GM19452 (cell line): ENCODE data around the gene CD8B2.
"Not testable (repeated sequence)": the region's sequence is repeated elsewhere in the genome, so short reads cannot be mapped to it uniquely, and the experiment has no call there.

Source experiments
- ATAC-seq: cut with Tn5 transposase; IDR thresholded peaks from one replicate; pipeline ENCODE4 v1.9.1; 2021; ENCODE audit not compliant: unreplicated experiment

Gene CD8B2

DNA sequence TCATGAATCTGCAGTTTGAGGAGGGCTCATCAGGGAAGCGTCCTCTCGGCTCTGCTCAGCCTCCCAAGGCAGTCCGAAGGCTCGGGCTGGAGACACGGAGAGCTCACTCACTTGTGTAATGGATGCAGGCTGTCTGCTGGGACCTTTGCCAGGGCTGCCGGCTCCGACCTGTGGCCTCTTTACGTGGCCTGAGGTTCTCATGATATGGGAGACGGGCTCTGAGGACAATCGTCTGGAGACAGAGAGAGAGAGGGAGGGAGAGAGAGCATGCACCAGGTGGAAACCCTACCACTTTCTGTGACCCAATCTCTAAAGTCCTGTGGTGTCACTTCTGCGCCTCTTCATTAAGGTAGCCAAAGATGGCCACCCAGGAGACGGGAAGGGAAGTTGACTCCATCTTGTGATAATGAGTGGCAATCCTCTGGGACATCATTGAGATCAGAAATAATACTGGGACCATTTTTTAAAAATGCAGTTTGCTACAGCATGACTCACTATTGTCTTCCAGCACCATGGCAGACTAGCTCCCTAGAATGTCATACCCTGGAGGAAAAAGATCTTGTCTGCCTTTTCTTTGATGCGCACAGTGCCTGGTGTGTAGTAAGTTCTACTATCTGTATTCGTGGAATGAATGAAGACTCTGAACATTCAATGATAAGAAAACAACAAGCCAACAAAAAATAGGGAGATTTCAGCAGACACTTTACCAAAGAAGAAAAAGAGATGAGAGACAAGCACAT, 60.2 kb downstream of the CD8B2 start:
- no peak for ATAC-seq

GRCh38 chr2:106551417-106552130, 64.4 kb downstream of the CD8B2 start:
- ATAC-seq, result no peak

- no peak for ATAC-seq
Observed at GRCh38 chr2:106552921-106553320, 65.8 kb downstream of the CD8B2 start.

- no peak for ATAC-seq
Observed at GRCh38 chr2:106553321-106553720, 66.2 kb downstream of the CD8B2 start.

DNA sequence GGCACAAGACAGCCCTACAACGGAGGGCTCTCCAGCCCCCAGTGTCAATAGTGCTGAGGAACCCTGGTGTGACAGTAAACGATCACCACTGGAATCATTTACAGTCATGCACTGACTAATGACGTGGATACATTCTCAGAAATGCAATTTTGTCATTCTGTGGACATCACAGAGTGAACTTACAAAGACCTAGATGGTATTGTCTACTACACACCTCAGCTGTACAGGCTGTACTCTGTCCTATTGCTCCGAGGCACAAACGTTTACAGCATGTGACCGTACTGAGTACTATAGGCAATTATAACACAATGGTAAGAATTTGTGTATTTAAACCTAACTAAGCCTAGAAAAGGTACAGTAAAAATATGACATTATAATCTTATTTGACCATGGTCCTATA, 67.2 kb downstream of the CD8B2 start:
- no peak for ATAC-seq

- ATAC-seq, result no peak
Observed at GRCh38 chr2:106555053-106555452, 67.9 kb downstream of the CD8B2 start.

DNA sequence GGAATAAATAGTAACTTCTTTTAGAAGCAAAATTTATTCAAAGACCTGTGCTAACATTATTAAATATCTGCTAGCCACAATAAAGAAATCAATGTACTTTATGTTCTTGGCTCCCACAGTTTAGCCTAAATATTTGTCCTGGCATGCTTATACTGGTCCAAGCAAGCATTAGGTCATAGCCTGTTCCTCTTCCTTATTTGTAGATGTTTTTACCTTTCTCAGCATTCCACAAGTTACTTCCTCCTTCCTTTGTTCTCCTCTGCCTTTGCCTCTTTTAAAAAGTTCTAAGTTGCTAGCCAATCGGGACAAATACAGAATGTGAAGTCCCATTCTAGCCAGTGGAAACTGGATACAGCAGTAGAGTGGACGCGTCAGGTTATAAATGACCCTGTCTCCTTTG, 72.6 kb downstream of the CD8B2 start:
- not testable (repeated sequence) for ATAC-seq

- no peak for ATAC-seq
Observed at GRCh38 chr2:106560773-106561172, 73.6 kb downstream of the CD8B2 start.

DNA sequence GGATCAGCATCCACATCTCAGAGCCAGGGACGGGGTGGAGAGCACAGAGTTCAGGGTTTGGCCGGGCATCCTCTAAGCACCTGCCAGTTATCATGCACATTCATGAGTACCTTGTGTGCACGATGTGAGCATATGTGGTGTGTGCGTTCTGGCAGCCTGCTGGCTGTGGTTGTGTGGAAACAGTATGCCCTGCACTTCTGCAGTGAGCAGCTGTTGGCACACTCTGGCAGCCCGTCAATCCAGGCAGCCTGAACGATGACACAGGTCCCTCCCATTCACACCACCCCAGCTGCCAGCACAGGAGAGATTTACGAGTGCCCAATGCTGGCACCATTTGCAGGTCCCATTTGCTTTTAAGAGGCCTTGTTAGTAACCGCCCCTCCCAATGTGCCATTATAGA, 74.2 kb downstream of the CD8B2 start:
- ATAC-seq, result no peak

GRCh38 chr2:106561803-106562202, 74.6 kb downstream of the CD8B2 start:
- ATAC-seq, result no peak

DNA sequence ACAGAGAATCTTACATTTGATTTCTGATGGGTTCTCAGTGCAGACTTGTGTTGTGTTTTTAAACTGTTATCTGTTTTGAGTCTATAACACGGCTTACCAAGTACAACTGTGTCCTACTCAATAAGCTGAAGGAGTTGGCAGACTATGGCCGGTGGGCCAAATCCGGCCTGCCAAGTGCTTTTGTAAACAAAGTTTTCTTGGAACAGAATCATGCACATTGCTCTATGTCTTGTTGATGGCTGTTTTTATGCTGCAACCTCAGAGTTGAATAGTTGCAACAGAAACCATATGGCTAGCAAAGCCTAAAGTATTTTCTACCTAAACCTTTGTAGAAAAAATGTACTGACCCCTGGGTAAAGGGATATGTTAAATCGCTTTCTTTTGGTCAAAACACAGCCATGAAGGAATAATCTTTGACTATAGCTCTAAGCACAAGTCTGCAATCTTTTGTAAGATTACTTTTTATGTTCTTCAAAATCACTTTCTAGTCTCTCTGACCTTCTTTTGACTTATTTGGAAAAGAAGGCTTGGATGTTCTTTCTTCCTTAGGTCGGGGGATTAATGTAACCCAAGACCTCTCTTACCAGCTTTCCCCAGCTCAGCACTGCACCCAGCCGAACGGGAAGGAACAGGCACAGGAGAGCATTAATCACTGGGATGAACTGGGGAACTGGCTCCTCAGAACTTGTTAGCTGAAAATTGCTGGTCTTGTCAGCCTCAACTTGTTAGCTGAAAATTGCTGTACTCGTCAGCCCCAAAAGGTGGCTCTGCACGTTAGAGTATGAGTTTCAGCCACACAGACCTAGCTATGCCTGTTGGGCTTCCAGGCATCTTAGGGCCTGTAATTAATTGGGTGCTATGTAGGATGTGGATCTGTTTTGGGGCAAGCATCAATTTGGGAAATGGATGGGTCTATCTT, 75.4 kb downstream of the CD8B2 start:
- no peak for ATAC-seq

DNA sequence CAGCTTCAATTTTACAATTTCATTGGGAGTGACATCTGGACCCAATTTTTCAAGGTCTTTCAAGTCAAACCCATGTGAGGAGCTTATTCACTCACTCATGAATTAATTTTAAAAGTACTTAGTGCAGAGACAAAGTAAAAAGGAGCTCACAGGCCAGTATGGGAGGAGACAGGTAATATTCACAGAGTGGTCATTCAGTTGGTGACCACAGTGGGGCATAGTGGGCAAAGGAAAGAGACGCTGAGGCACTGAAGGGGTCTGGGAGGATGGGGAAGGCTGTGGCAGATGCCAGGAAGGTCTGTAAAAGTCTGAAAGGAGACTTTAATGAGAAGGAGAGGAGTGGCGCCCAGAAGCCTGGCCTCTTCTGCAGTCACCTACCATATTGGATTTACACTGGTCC, 76.0 kb downstream of the CD8B2 start:
- ATAC-seq, result no peak

- ATAC-seq, result no peak
Observed at GRCh38 chr2:106565599-106565998, 78.4 kb downstream of the CD8B2 start.

- no peak for ATAC-seq
Observed at GRCh38 chr2:106566050-106566449, 78.9 kb downstream of the CD8B2 start.

DNA sequence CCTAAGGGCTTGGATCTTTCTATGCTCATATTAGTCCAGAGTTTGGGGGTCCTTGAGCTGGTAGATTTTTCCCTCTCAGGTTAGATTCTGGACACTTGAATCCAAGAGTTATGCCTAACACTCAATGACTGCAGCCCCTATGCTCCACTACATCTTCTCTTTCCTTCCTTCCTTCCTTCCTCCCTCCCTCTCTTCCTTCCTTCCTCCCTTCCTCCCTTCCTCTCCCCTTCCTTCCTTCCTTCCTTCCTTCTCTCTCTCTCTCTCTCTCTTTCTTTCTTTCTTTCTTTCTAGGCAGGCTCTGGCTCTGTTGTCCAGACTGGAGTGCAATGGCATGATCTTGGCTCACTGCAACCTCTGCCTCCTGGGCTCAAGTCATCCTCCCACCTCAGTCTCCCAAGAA, 79.3 kb downstream of the CD8B2 start:
- not testable (repeated sequence) for ATAC-seq

- ATAC-seq, result no peak
Observed at GRCh38 chr2:106570316-106570715, 83.2 kb downstream of the CD8B2 start.
